Stimulated activated CD8-positive, alpha-beta memory T cell treated with anti-CD3 and anti-CD28 coated beads, Interleukin-15, amount 100 ng/mL, for 4 hours (primary cell): Measurements from ENCODE around the gene LIMK1.
"Not testable (repeated sequence)": the region's sequence is repeated elsewhere in the genome, so short reads cannot be mapped to it uniquely, and the experiment has no call there.

Experiments used
- DNase-seq, 2 donors: peaks; one replicate each; pipeline ENCODE4 v3.0.0-alpha.2; 2020; ENCODE audit warnings: low read depth in 2 of 2

The LIMK1 gene

GRCh38 chr7:74083117-74083876 lies at the start of gene LIMK1:
Gene LIMK1, plus strand, starts transcription at chr7:74083804. Its CDS starts 187 bp downstream, at chr7:74083991.
- peak; percentile 52 to 67 for DNase-seq

- no peak for DNase-seq
Observed at GRCh38 chr7:74037609-74038008, 46.0 kb upstream of the LIMK1 start.

GRCh38 chr7:74038194-74038961 lies 45.2 kb upstream of the LIMK1 start:
- DNase-seq, result no peak

- DNase-seq, result no peak
Observed at GRCh38 chr7:74039337-74039736, 44.3 kb upstream of the LIMK1 start.

- no peak for DNase-seq
Observed at GRCh38 chr7:74040101-74040790, 43.4 kb upstream of the LIMK1 start.

GRCh38 chr7:74040791-74041520 lies 42.6 kb upstream of the LIMK1 start:
- no peak for DNase-seq

GRCh38 chr7:74042746-74043522 lies 40.7 kb upstream of the LIMK1 start:
- no peak for DNase-seq

GRCh38 chr7:74043523-74043951 lies 40.1 kb upstream of the LIMK1 start:
- no peak for DNase-seq

GRCh38 chr7:74044366-74045350 lies 38.9 kb upstream of the LIMK1 start:
- no peak for DNase-seq

- DNase-seq, result not testable (repeated sequence)
Observed at GRCh38 chr7:74046581-74046980, 37.0 kb upstream of the LIMK1 start.

GRCh38 chr7:74047804-74048380 lies 35.7 kb upstream of the LIMK1 start:
- DNase-seq, result no peak

GRCh38 chr7:74048999-74049599 lies 34.5 kb upstream of the LIMK1 start:
- DNase-seq, result no peak

- DNase-seq, result no peak
Observed at GRCh38 chr7:74049997-74050798, 33.4 kb upstream of the LIMK1 start.

- no peak for DNase-seq
Observed at GRCh38 chr7:74051193-74051592, 32.4 kb upstream of the LIMK1 start.

- DNase-seq, result no peak
Observed at GRCh38 chr7:74051629-74052410, 31.8 kb upstream of the LIMK1 start.

GRCh38 chr7:74052628-74053027 lies 31.0 kb upstream of the LIMK1 start:
- DNase-seq, result no peak

GRCh38 chr7:74053589-74054186 lies 29.9 kb upstream of the LIMK1 start:
- DNase-seq, result no peak
